A673 (cell line): ENCODE measurements around the gene RSF1. TPM values are rescaled to one million over a fixed set of nuclear protein-coding genes. Genes with fewer than 3 reads are reported as not detected.

Experiments used
- BruUV-seq: library from RNA; stranded (reverse); fragments of 400-500 nt; replicated peaks from 2 replicates; lab custom pipeline; 2021; lab: Mats Ljungman, UMichigan
- CTCF ChIA-PET: fragments of 300-600 bp; sonication (Branson Sonifier 250); formaldehyde crosslinking; loops from one replicate; lab custom pipeline; 2022; ENCODE audit warnings: antibody characterized with exemption; lab: Charles Lee
- POLR2A ChIA-PET: fragments of 300-600 bp; sonication (Branson Sonifier 250); formaldehyde crosslinking; loops from one replicate; lab custom pipeline; 2022; ENCODE audit warnings: antibody characterized with exemption; ENCODE audit not compliant: low non-redundant PET; lab: Charles Lee
- DNase-seq: peaks from one replicate; pipeline ENCODE4 v3.0.0-alpha.2; 2015; ENCODE audit warnings: low spot score
- H3K27ac ChIP-seq: fragments of 200-600 bp; sonication (generic); 2 replicates; pipeline ENCODE4 v1.5.1; 2016; ENCODE audit warnings: mixed run types, low read depth, mild to moderate bottlenecking, mixed read lengths, antibody characterized with exemption, low read length; ENCODE audit not compliant: poor library complexity, severe bottlenecking
- H3K27me3 ChIP-seq: fragments of 200-600 bp; sonication (generic); replicated peaks from 2 replicates; pipeline ENCODE4 v1.6.1; 2017; ENCODE audit warnings: mixed run types, low read depth, mild to moderate bottlenecking, mixed read lengths, antibody characterized with exemption, low read length; ENCODE audit not compliant: insufficient read depth, poor library complexity
- H3K36me3 ChIP-seq: fragments of 200-600 bp; sonication (generic); 2 replicates; pipeline ENCODE4 v1.6.1; 2016; ENCODE audit warnings: mixed run types, mild to moderate bottlenecking, mixed read lengths, antibody characterized with exemption, low read length; ENCODE audit not compliant: insufficient read depth, poor library complexity, severe bottlenecking
- H3K4me1 ChIP-seq: fragments of 200-600 bp; sonication (generic); 2 replicates; pipeline ENCODE4 v1.6.1; 2017; ENCODE audit warnings: mixed run types, mild to moderate bottlenecking, mixed read lengths, antibody characterized with exemption, low read length; ENCODE audit not compliant: insufficient read depth, poor library complexity, severe bottlenecking
- H3K4me3 ChIP-seq: fragments of 200-600 bp; sonication (generic); 2 replicates; pipeline ENCODE4 v1.5.1; 2016; ENCODE audit warnings: low read depth, mixed run types, mild to moderate bottlenecking, mixed read lengths, low read length; ENCODE audit not compliant: poor library complexity, severe bottlenecking
- H3K9me3 ChIP-seq: fragments of 200-600 bp; sonication (generic); 2 replicates; pipeline ENCODE4 v1.6.1; 2016; ENCODE audit warnings: mixed run types, low read depth, mild to moderate bottlenecking, mixed read lengths, antibody characterized with exemption, low read length; ENCODE audit not compliant: poor library complexity, severe bottlenecking
- CTCF ChIP-seq: fragments of 300-800, 200-600 bp; sonication (generic); conservative IDR thresholded peaks from 2 replicates; pipeline ENCODE4 v1.5.1; 2017; ENCODE audit warnings: low read depth, mild to moderate bottlenecking, antibody characterized with exemption, low read length, moderate library complexity, mixed read lengths
- EZH2 ChIP-seq: fragments of 200-600 bp; sonication (generic); IDR thresholded peaks from 2 replicates; pipeline ENCODE4 v1.6.1; 2017; ENCODE audit warnings: borderline replicate concordance, low read depth, mild to moderate bottlenecking, mixed read lengths, antibody characterized with exemption, low read length; ENCODE audit not compliant: poor library complexity, severe bottlenecking
- intact Hi-C: fragments of 100-400 bp; cut with micrococcal nuclease; formaldehyde crosslinking; loops from one replicate; pipeline ENCODE4 v1.10.0; 2022; ENCODE audit not compliant: unreplicated experiment
- total RNA-seq: library from RNA; stranded (reverse); gene quantifications from 2 replicates; pipeline ENCODE4 v1.2.3, GENCODE V29; 2021

The RSF1 gene
- total RNA-seq, 1 experiment from 2014 or later = 94.1 TPM

- intact Hi-C loops = no loop called here
- TF ChIP-seq EZH2 (no peak), CTCF (no peak)
- H3K4me1 ChIP-seq = no peaks in the 10 kb centered on the region
- no peak overlapping the region for H3K4me3 ChIP-seq
- peaks cover 64% of the 10 kb centered on the region for H3K36me3 ChIP-seq
- no peaks in the 10 kb centered on the region for H3K27me3 ChIP-seq
- no TSS peak for BruUV-seq
- CTCF ChIA-PET = no interaction called here
- no peak for DNase-seq
- H3K27ac ChIP-seq = no peak overlapping the region
- H3K9me3 ChIP-seq = no peaks in the 10 kb centered on the region
- POLR2A ChIA-PET = no interaction called here
Measured at GRCh38 chr11:77669848-77670511, 150.5 kb downstream of the RSF1 start.

DNA sequence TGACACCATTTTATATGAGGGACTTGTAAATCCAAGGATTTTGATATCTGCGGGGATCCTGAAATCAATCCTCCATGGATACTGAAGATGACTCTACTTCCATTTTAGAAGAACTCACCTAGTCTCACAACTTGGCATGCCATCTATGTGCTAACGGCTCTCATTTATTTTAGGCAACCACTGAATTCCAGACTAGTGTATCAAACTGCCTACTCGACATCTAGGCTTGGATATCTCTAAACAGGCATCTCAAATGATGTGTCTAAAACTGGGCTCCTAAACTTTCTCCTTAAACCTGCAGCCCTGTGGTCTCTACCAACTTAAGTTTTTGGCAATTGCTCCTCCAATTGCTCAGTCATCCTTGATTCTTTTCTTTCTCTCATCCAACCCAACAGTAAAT is 151.8 kb downstream of the RSF1 start:
- Histone ChIP-seq H3K4me3 (no peak overlapping the region), H3K36me3 (peaks cover 58% of the 10 kb centered on the region), H3K9me3 (no peaks in the 10 kb centered on the region), H3K27ac (no peak overlapping the region), H3K4me1 (no peaks in the 10 kb centered on the region), H3K27me3 (no peaks in the 10 kb centered on the region)
- DNase-seq = no peak
- no peak for TF ChIP-seq CTCF
- no peak for TF ChIP-seq EZH2
- CTCF ChIA-PET = no interaction called here
- no TSS peak for BruUV-seq
- POLR2A ChIA-PET = no interaction called here
- intact Hi-C loops = no loop called here

GRCh38 chr11:77665240-77665965 is 155.1 kb downstream of the RSF1 start:
- H3K4me3 ChIP-seq = no peak overlapping the region
- H3K27me3 ChIP-seq = no peaks in the 10 kb centered on the region
- intact Hi-C loops = no loop called here
- ChIA-PET CTCF (no interaction called here), POLR2A (no interaction called here)
- H3K27ac ChIP-seq = no peak overlapping the region
- no TSS peak for BruUV-seq
- TF ChIP-seq CTCF (no peak), EZH2 (no peak)
- H3K36me3 ChIP-seq = peaks cover 32% of the 10 kb centered on the region
- H3K9me3 ChIP-seq = no peaks in the 10 kb centered on the region
- DNase-seq = no peak
- no peaks in the 10 kb centered on the region for H3K4me1 ChIP-seq
